ENCODE results near the gene CYP11A1.

DNA sequence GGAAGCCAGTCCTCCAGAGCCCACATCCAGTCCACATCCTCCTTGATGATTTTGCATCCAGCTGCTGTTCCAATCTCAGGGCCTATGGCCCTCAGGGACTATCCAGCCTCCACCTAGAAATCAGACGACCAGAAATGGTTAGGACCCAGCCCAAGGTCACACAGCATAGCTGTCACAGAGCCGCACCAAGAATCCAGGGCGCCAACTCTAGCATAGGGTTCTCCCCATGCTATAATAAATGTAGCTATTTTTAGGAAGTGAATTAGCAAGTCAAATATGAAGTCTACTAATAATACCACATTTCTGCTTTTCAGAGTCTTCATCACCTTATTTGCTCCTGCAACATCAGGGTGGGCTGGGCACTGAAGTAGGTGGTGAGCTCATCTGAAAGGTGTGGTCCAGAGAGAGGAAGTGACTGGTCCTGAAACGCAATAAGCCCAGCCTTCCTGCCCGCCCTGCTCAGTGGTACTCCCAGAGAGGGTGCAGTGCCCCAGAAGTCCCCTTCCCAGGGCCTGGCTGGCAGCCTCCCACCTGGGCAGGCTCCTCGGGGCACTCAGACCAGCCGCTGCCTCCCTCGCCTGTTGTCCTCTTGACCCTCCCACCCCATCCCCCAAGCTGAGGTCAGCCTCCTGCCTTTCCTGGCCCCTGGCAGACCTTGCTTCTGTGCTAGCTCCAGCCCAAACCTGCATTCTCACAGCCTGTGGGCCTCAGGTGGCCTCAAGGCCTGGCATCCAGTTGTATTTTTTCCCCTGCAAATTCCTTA lies 17.6 kb upstream of the CYP11A1 start:
- TF ChIP-seq POLR2A (IDR thresholded peaks at IDR 0.05; ENCODE audit: low read depth, low read length) (peak; percentile 75; the same call in 1 of the 2 replicates), POLR2AphosphoS5 (IDR thresholded peaks at IDR 0.05; ENCODE audit: low read depth, low read length) (peak; percentile 86; the same call in 1 of the 2 replicates)

Data from GM12892 (cell line).